ENCODE data around the gene SYNE3. TPM values are rescaled to one million over a fixed set of nuclear protein-coding genes. Genes with fewer than 3 reads are reported as not detected.

The SYNE3 gene
- total and polyA plus RNA-seq, 10 of the 15 experiments (the other 5 are each of a cell fraction or from before 2014, with no cell fraction given): 1.4 to 44.1 (median 13.4) TPM

- TF ChIP-seq PRDM15 (CRISPR knock-in tag; IDR thresholded peaks at IDR 0.05) (no peak), GABPA (IDR thresholded peaks at IDR 0.05; ENCODE audit: low read depth) (no peak)
Observed at GRCh38 chr14:95522116-95522515, 5.7 kb upstream of the SYNE3 start (continued).

GRCh38 chr14:95521001-95521400 lies 4.6 kb upstream of the SYNE3 start:
- FAIRE-seq: no peak
- intact Hi-C loops (cut with micrococcal nuclease; ENCODE audit: unreplicated experiment): no loop called here
- CTCF ChIA-PET: interaction anchor here (3.6 to 18.0 kb wide), 2 partner anchors 13 to 78 kb away, joined by 15 to 525 read pairs; partner anchors contain the start of gene GLRX5

More at GRCh38 chr14:95521001-95521400, 4.6 kb upstream of the SYNE3 start:
- in situ Hi-C loops (cut with MboI): no loop called here
- H3K79me2 ChIP-seq (ENCODE audit: control insufficient read depth, insufficient read depth, low read length): peaks cover 7% of the 10 kb centered on the region
- ChIA-PET SMC1A (ENCODE audit: uncharacterized antibody, unreplicated experiment) (interaction anchor here (1.0 to 7.3 kb wide), 5 partner anchors 14 to 78 kb away, joined by 3 to 107 read pairs (median 12); no protein-coding TSS in a partner anchor), RAD21 (ENCODE audit: unreplicated experiment) (interaction anchor here (1.2 to 3.6 kb wide), 4 partner anchors 10 to 69 kb away, joined by 3 to 11 read pairs (median 6); no protein-coding TSS in a partner anchor), POLR2A (interaction anchor here (0.9 to 11.3 kb wide), 2 partner anchors 11 to 20 kb away, joined by 3 to 276 read pairs; no protein-coding TSS in a partner anchor)
- TF ChIP-seq NR2F1 (conservative IDR thresholded peaks at IDR 0.05): no peak
- no peak for TF ChIP-seq SMAD1 (IDR thresholded peaks at IDR 0.05; ENCODE audit: low read depth, partially characterized antibody)
- no peak for TF ChIP-seq HCFC1 (IDR thresholded peaks at IDR 0.05; ENCODE audit: low read length)
- TF ChIP-seq LARP7 (IDR thresholded peaks at IDR 0.05): no peak
- no peak for TF ChIP-seq CEBPB (IDR thresholded peaks at IDR 0.05; ENCODE audit: borderline replicate concordance in 1 of 2, low read depth in 2 of 2, low read length in 2 of 2)
- TF ChIP-seq GABPA (IDR thresholded peaks at IDR 0.05; ENCODE audit: low read depth): no peak
- H2AFZ ChIP-seq (ENCODE audit: control insufficient read depth, low read depth, low read length): no peak overlapping the region
- H4K20me1 ChIP-seq (ENCODE audit: control insufficient read depth, insufficient read depth): no peaks in the 10 kb centered on the region
- no peaks in the 10 kb centered on the region for H3K27me3 ChIP-seq (replicated peaks in 1 of 2; ENCODE audit: control insufficient read depth in 2 of 2, insufficient read depth in 2 of 2, low read length in 1 of 2)
- no peaks in the 10 kb centered on the region for H3K9me3 ChIP-seq (replicated peaks; ENCODE audit: control insufficient read depth, insufficient read depth, low read length)
- no TSS peak for BruUV-seq (replicated peaks)
- H3K9ac ChIP-seq (ENCODE audit: control insufficient read depth, insufficient read depth, low read length): no peak overlapping the region
- WGBS (ENCODE audit: insufficient coverage, insufficient replicate concordance, low lambda C conversion rate, missing lambda C conversion rate): 84% methylated on average over 4 of the region's 4 CpGs
- ATAC-seq (no peak), DNase-seq (ENCODE audit: low read depth, low spot score) (no peak)
- H3K4me1 ChIP-seq (ENCODE audit: control insufficient read depth, insufficient read depth, low read length): peaks cover 39% of the 10 kb centered on the region
- no peaks in the 10 kb centered on the region for H3K36me3 ChIP-seq (ENCODE audit: control insufficient read depth in 2 of 2, insufficient read depth in 2 of 2, low read length in 1 of 2)
- no peak overlapping the region for H3K27ac ChIP-seq (ENCODE audit: control insufficient read depth, insufficient read depth)
- no peak overlapping the region for H3K4me2 ChIP-seq (ENCODE audit: control insufficient read depth, insufficient read depth)
- H3K4me3 ChIP-seq: no peak overlapping the region

Data from GM12878 (cell line).